Peyer's patch (tissue), 4 donors: Measurements from ENCODE around the gene GNRH2.

Source experiments
- POLR2A ChIP-seq, 2 donors: fragments of 450-650 bp; IDR thresholded peaks; one replicate each; pipeline ENCODE4 v1.5.1; 2017; ENCODE audit warnings: antibody characterized with exemption in 2 of 2, mild to moderate bottlenecking in 2 of 2, moderate library complexity in 2 of 2
- TF ChIP-seq, protein P1 (sequence below), 6 experiments: fragments of 450-650 bp in 4 of 6; fragments of 200-600 bp in 2 of 6; sonication (generic) in 1 of 6; IDR thresholded peaks; one replicate each; pipeline ENCODE4 v1.5.1; 2017 to 2019; ENCODE audit warnings: antibody characterized with exemption in 6 of 6, mild to moderate bottlenecking in 3 of 6, moderate library complexity in 1 of 6

DNA sequence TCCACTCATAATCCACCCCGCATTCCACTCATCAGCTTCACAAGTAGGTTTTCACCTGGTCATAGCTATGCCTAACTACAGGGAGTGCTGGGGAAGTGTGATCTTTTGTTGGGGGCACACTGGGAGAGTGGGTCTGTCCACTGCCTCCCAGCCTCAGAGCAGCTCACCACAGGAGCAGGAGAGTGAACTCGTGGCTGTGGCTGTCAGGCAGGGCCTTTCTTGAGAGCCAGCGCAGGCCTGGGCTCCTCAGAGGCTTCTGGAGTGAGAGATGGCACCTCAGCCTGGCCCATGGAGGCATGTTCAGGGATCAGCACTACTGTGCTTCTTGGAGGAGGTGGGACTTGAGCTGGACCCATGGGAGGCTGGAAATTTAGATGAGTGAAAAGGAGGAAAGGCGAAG, 4.0 kb upstream of the GNRH2 start:
- TF ChIP-seq, protein P1, sequence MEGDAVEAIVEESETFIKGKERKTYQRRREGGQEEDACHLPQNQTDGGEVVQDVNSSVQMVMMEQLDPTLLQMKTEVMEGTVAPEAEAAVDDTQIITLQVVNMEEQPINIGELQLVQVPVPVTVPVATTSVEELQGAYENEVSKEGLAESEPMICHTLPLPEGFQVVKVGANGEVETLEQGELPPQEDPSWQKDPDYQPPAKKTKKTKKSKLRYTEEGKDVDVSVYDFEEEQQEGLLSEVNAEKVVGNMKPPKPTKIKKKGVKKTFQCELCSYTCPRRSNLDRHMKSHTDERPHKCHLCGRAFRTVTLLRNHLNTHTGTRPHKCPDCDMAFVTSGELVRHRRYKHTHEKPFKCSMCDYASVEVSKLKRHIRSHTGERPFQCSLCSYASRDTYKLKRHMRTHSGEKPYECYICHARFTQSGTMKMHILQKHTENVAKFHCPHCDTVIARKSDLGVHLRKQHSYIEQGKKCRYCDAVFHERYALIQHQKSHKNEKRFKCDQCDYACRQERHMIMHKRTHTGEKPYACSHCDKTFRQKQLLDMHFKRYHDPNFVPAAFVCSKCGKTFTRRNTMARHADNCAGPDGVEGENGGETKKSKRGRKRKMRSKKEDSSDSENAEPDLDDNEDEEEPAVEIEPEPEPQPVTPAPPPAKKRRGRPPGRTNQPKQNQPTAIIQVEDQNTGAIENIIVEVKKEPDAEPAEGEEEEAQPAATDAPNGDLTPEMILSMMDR (IDR thresholded peaks at IDR 0.05) = no peak
- TF ChIP-seq POLR2A (IDR thresholded peaks at IDR 0.05) = no peak
